Nephron progenitor cell (in vitro differentiated cells): Measurements from ENCODE around the gene CRADD.

Experiments used
- DNase-seq: peaks from one replicate; pipeline ENCODE4 v3.0.0; 2021
- H3K27ac Mint-ChIP-seq: 2 replicates; pipeline ENCODE4 v1.8.0; 2021; ENCODE audit warnings: mild to moderate bottlenecking, moderate library complexity, mixed read lengths
- H3K27me3 Mint-ChIP-seq: 2 replicates; pipeline ENCODE4 v1.8.0; 2021; ENCODE audit warnings: mild to moderate bottlenecking, low read depth, mixed read lengths; ENCODE audit not compliant: poor library complexity
- H3K36me3 Mint-ChIP-seq: 2 replicates; pipeline ENCODE4 v1.8.0; 2021; ENCODE audit warnings: low read depth, mixed read lengths
- H3K4me1 Mint-ChIP-seq: 2 replicates; pipeline ENCODE4 v1.8.0; 2021; ENCODE audit warnings: mixed read lengths
- H3K4me3 Mint-ChIP-seq: 2 replicates; pipeline ENCODE4 v1.8.0; 2021; ENCODE audit warnings: mild to moderate bottlenecking, moderate library complexity, mixed read lengths
- H3K9me3 Mint-ChIP-seq: 2 replicates; pipeline ENCODE4 v1.8.0; 2021; ENCODE audit warnings: mild to moderate bottlenecking, moderate library complexity, mixed read lengths
- CTCF ChIP-seq: fragments of 200-600 bp; sonication (generic); IDR thresholded peaks from 2 replicates; pipeline ENCODE4 v1.5.0; 2021; ENCODE audit warnings: antibody characterized with exemption

CRADD gene

DNA sequence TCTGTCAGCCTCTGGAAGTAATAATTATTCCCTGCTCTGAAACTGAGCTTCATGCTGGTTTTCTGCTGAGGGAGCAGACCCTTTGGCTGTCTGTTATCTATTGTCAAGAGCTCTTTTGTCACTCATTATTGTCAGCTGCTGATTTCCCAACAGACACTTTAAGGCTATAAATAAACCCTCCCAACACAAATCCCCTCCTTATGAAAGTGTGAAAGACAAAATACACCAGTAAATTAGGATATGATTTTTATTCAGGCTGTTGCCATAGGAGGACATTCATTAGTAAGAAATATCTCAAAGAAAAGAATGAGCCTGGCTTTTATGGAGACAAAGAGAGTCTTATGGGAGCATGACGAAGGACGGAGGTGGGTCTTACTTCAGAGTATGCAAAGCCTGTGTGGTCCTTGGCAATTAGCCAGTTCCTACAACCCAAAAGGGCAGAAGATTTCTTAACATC is 180.8 kb downstream of the CRADD start:
- H3K4me1 Mint-ChIP-seq = peaks cover 63% of the 10 kb centered on the region
- peaks cover 17% of the 10 kb centered on the region for H3K9me3 Mint-ChIP-seq
- H3K27me3 Mint-ChIP-seq = peaks cover 3% of the 10 kb centered on the region
- TF ChIP-seq CTCF = no peak
- peaks cover 16% of the 10 kb centered on the region for H3K36me3 Mint-ChIP-seq
- DNase-seq = no peak
- no peak overlapping the region for H3K4me3 Mint-ChIP-seq
- H3K27ac Mint-ChIP-seq = no peak overlapping the region

- H3K27ac Mint-ChIP-seq = peak overlapping the region; percentile 98
- H3K36me3 Mint-ChIP-seq = peaks cover 24% of the 10 kb centered on the region
- no peak overlapping the region for H3K4me3 Mint-ChIP-seq
- TF ChIP-seq CTCF = no peak
- H3K4me1 Mint-ChIP-seq = peaks cover 41% of the 10 kb centered on the region
- peaks cover 40% of the 10 kb centered on the region for H3K9me3 Mint-ChIP-seq
- DNase-seq = no peak
- H3K27me3 Mint-ChIP-seq = peaks cover 6% of the 10 kb centered on the region
Measured at GRCh38 chr12:93860668-93861373, 183.6 kb downstream of the CRADD start.

DNA sequence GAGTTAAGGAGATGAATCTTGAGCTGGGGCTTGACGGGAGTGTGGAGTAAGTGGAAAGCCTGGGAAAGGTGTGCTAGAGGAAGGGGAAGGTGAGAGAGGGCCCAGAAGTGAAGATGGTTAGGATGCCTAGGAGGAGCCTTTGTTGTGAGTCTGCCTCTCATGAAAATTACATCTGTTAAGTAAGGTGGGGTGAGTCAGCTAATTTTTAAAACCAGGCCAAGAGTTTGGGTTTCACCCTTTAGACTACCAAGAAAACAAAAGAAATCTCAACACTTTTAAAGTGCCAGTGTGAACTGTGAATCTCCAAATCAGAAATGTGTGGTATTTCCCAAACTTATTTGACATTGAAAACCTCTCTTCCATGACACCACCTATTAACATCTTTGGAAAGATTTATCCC is 185.2 kb downstream of the CRADD start:
- DNase-seq = no peak
- peaks cover 38% of the 10 kb centered on the region for H3K36me3 Mint-ChIP-seq
- H3K27me3 Mint-ChIP-seq = peaks cover 6% of the 10 kb centered on the region
- no peak for TF ChIP-seq CTCF
- H3K4me3 Mint-ChIP-seq = no peak overlapping the region
- H3K9me3 Mint-ChIP-seq = peaks cover 56% of the 10 kb centered on the region
- no peak overlapping the region for H3K27ac Mint-ChIP-seq
- peaks cover 30% of the 10 kb centered on the region for H3K4me1 Mint-ChIP-seq

- no peak overlapping the region for H3K4me3 Mint-ChIP-seq
- peaks cover 9% of the 10 kb centered on the region for H3K4me1 Mint-ChIP-seq
- DNase-seq = no peak
- peaks cover 44% of the 10 kb centered on the region for H3K36me3 Mint-ChIP-seq
- peaks cover 76% of the 10 kb centered on the region for H3K9me3 Mint-ChIP-seq
- no peak for TF ChIP-seq CTCF
- H3K27ac Mint-ChIP-seq = no peak overlapping the region
- peaks cover 6% of the 10 kb centered on the region for H3K27me3 Mint-ChIP-seq
Measured at GRCh38 chr12:93865751-93866150, 188.6 kb downstream of the CRADD start.

DNA sequence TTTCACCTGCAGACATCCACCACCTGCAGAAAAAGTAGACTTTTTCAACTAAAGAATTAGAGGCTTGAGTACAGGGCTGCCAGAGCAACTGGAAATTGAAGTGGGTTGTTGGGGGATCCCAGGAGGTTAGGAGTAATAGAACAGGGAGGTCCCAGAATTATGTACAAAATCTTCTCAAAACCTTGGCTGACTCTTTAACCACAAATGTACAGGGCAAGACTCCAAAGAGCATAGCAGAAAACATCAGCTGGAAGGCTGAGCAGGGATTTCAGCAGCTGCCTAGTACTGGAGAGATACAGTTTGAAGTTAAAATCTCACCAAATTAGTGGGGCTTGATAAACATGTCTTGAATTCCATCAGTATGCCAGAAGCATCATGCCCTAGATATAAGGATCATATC is 191.6 kb downstream of the CRADD start:
- peaks cover 86% of the 10 kb centered on the region for H3K9me3 Mint-ChIP-seq
- DNase-seq = no peak
- H3K4me3 Mint-ChIP-seq = no peak overlapping the region
- no peaks in the 10 kb centered on the region for H3K4me1 Mint-ChIP-seq
- H3K36me3 Mint-ChIP-seq = peaks cover 56% of the 10 kb centered on the region
- H3K27me3 Mint-ChIP-seq = peaks cover 3% of the 10 kb centered on the region
- TF ChIP-seq CTCF = no peak
- no peak overlapping the region for H3K27ac Mint-ChIP-seq
